ENCODE measurements around the gene GTF2H4. TPM values are rescaled to one million over a fixed set of nuclear protein-coding genes. Genes with fewer than 3 reads are reported as not detected.

GTF2H4 gene
- total and polyA plus RNA-seq, 2 experiments from 2014 or later, result 20.7 to 25.8 TPM

- Histone ChIP-seq H3K9me3 (ENCODE audit: low read depth) (no peaks in the 10 kb centered on the region), H3K4me1 (ENCODE audit: low read depth) (peaks cover 57% of the 10 kb centered on the region), H3K27me3 (no peaks in the 10 kb centered on the region), H3K4me3 (peak overlapping the region; percentile 63), H3K27ac (peak overlapping the region; percentile 94), H3K36me3 (peaks cover 3% of the 10 kb centered on the region)
- peak; percentile 75 to 81 for DNase-seq (ENCODE audit: low read depth in 1 of 2, low spot score in 1 of 2)
- no peak for TF ChIP-seq CTCF (IDR thresholded peaks at IDR 0.05; ENCODE audit: low read depth, low read length)
Measured at GRCh38 chr6:30884521-30885480, 23.2 kb upstream of the GTF2H4 start.

GRCh38 chr6:30885481-30885998 lies 22.5 kb upstream of the GTF2H4 start:
- DNase-seq (ENCODE audit: low read depth in 1 of 2, low spot score in 1 of 2), result peak in 1 of 2 donors; percentile 59
- Histone ChIP-seq H3K36me3 (peaks cover 5% of the 10 kb centered on the region), H3K4me1 (ENCODE audit: low read depth) (peaks cover 53% of the 10 kb centered on the region), H3K4me3 (peak overlapping the region; percentile 63), H3K9me3 (ENCODE audit: low read depth) (no peaks in the 10 kb centered on the region), H3K27me3 (no peaks in the 10 kb centered on the region), H3K27ac (peak overlapping the region; percentile 94)
- no peak for TF ChIP-seq CTCF (IDR thresholded peaks at IDR 0.05; ENCODE audit: low read depth, low read length)

GRCh38 chr6:30885999-30886896 lies 21.8 kb upstream of the GTF2H4 start:
- H3K9me3 ChIP-seq (ENCODE audit: low read depth), result no peaks in the 10 kb centered on the region
- peak overlapping the region; percentile 63 for H3K4me3 ChIP-seq
- peaks cover 45% of the 10 kb centered on the region for H3K4me1 ChIP-seq (ENCODE audit: low read depth)
- peaks cover 5% of the 10 kb centered on the region for H3K36me3 ChIP-seq
- peak; percentile 19 to 82 for DNase-seq (ENCODE audit: low read depth in 1 of 2, low spot score in 1 of 2)
- no peaks in the 10 kb centered on the region for H3K27me3 ChIP-seq
- peak overlapping the region; percentile 94 for H3K27ac ChIP-seq
- no peak for TF ChIP-seq CTCF (IDR thresholded peaks at IDR 0.05; ENCODE audit: low read depth, low read length)

- DNase-seq (ENCODE audit: low read depth in 1 of 2, low spot score in 1 of 2), result no peak
- Histone ChIP-seq H3K9me3 (ENCODE audit: low read depth) (no peaks in the 10 kb centered on the region), H3K36me3 (peaks cover 5% of the 10 kb centered on the region), H3K27ac (peak overlapping the region; percentile 94), H3K27me3 (no peaks in the 10 kb centered on the region), H3K4me1 (ENCODE audit: low read depth) (peaks cover 39% of the 10 kb centered on the region), H3K4me3 (no peak overlapping the region)
- TF ChIP-seq CTCF (IDR thresholded peaks at IDR 0.05; ENCODE audit: low read depth, low read length), result no peak
Measured at GRCh38 chr6:30886897-30887255, 21.1 kb upstream of the GTF2H4 start.

Measured in cardiac muscle cell (in vitro differentiated cells and primary cell).